HepG2 (cell line): Measurements from ENCODE around the gene TGFBR1. TPM values are rescaled to one million over a fixed set of nuclear protein-coding genes. Genes with fewer than 3 reads are reported as not detected.

Source experiments
- ATF1 ChIP-seq: IDR thresholded peaks from 2 replicates; pipeline ENCODE4 v1.6.1; 2016; ENCODE audit warnings: mild to moderate bottlenecking, control low read depth
- BRCA1 ChIP-seq: sonication (generic); formaldehyde crosslinking; IDR thresholded peaks from 2 replicates; pipeline ENCODE4 v1.4.0; 2020; ENCODE audit warnings: missing genetic modification reagents
- CENPX ChIP-seq: sonication (generic); formaldehyde crosslinking; IDR thresholded peaks from 2 replicates; pipeline ENCODE4 v1.9.0; 2021; ENCODE audit warnings: mild to moderate bottlenecking, missing genetic modification reagents, moderate library complexity
- DNMT1 ChIP-seq: sonication (generic); formaldehyde crosslinking; IDR thresholded peaks from 2 replicates; pipeline ENCODE4 v1.5.1; 2020; ENCODE audit warnings: mild to moderate bottlenecking, missing genetic modification reagents
- HMG20A ChIP-seq: IDR thresholded peaks from 2 replicates; pipeline ENCODE4 v1.6.1; 2016; ENCODE audit warnings: borderline replicate concordance
- HNRNPK ChIP-seq: fragments of 200-400 bp; formaldehyde crosslinking; IDR thresholded peaks from 2 replicates; pipeline ENCODE4 v1.6.1; 2018; ENCODE audit warnings: low read length, low read depth, moderate library complexity, mild to moderate bottlenecking; ENCODE audit not compliant: poor library complexity, severe bottlenecking
- ISX ChIP-seq: sonication (generic); formaldehyde crosslinking; conservative IDR thresholded peaks from 2 replicates; pipeline ENCODE4 v1.5.0; 2020; ENCODE audit warnings: missing genetic modification reagents
- TGIF2 ChIP-seq: IDR thresholded peaks from 2 replicates; pipeline ENCODE4 v1.6.1; 2016; ENCODE audit warnings: control low read depth, missing compliant biosample characterization
- TOE1 ChIP-seq: sonication (generic); formaldehyde crosslinking; IDR thresholded peaks from 2 replicates; pipeline ENCODE4 v1.4.0; 2020; ENCODE audit warnings: mild to moderate bottlenecking, missing genetic modification reagents
- XRCC5 ChIP-seq: fragments of 200-400 bp; formaldehyde crosslinking; optimal IDR thresholded peaks from 2 replicates; pipeline ENCODE3; 2017; ENCODE audit warnings: mild to moderate bottlenecking, low read length
- ZBTB8A ChIP-seq: sonication (generic); formaldehyde crosslinking; IDR thresholded peaks from 2 replicates; pipeline ENCODE4 v1.4.0; 2020; ENCODE audit warnings: mild to moderate bottlenecking, low read depth, missing genetic modification reagents, borderline replicate concordance
- ZFAT ChIP-seq: sonication (generic); formaldehyde crosslinking; conservative IDR thresholded peaks from 2 replicates; pipeline ENCODE4 v1.8.1; 2023; ENCODE audit warnings: missing genetic modification reagents, inconsistent platforms
- ZNF292 ChIP-seq: sonication (generic); formaldehyde crosslinking; IDR thresholded peaks from 2 replicates; pipeline ENCODE4 v1.8.1; 2022; ENCODE audit warnings: mild to moderate bottlenecking, low read depth, missing genetic modification reagents, borderline replicate concordance
- ZNF7 ChIP-seq: IDR thresholded peaks from 2 replicates; pipeline ENCODE4 v1.6.1; 2016; ENCODE audit warnings: missing biosample characterization, missing genetic modification reagents
- ZNF709 ChIP-seq: sonication (generic); formaldehyde crosslinking; IDR thresholded peaks from 2 replicates; pipeline ENCODE4 v1.5.0; 2020; ENCODE audit warnings: mild to moderate bottlenecking, missing genetic modification reagents
- ZSCAN31 ChIP-seq: sonication (generic); formaldehyde crosslinking; IDR thresholded peaks from 2 replicates; pipeline ENCODE4 v1.5.0; 2020; ENCODE audit warnings: low read depth, mild to moderate bottlenecking, missing genetic modification reagents
- polyA plus RNA-seq, 8 experiments: library from polyadenylated mRNA; depleted of rRNA in 3 of 8; stranded (reverse) in 7 of 8; unstranded in 1 of 8; fragments of >200 nt; fragmentation: Illumina TruSeq in 4 of 8; extraction: Trizol in 4 of 8; gene quantifications; 2 replicates each; pipeline versions ENCODE4 v1.2.1 to v1.2.3, GENCODE V29; 2011 to 2016; ENCODE audit warnings: low read depth in 4 of 8, missing spikeins in 1 of 8, mixed read lengths in 1 of 8; ENCODE audit not compliant: insufficient read depth in 1 of 8
- total RNA-seq, 5 experiments: library from RNA; depleted of rRNA; stranded (reverse); fragments of >200 nt; fragmentation: Illumina TruSeq; extraction: Trizol; gene quantifications; 2 replicates each; pipeline ENCODE4 v1.2.3, GENCODE V29; 2016; ENCODE audit warnings: low read depth in 1 of 5
- TF ChIP-seq, protein P1 (sequence below): sonication (generic); formaldehyde crosslinking; IDR thresholded peaks from 2 replicates; pipeline ENCODE4 v1.4.0; 2020; ENCODE audit warnings: missing genetic modification reagents, borderline replicate concordance
- TF ChIP-seq, protein P2 (sequence below): IDR thresholded peaks from 2 replicates; pipeline ENCODE4 v1.6.1; 2016; ENCODE audit warnings: control low read depth
- TF ChIP-seq, protein P3 (sequence below): sonication (generic); formaldehyde crosslinking; IDR thresholded peaks from 2 replicates; pipeline ENCODE4 v1.8.0; 2022; ENCODE audit warnings: missing genetic modification reagents, mild to moderate bottlenecking, inconsistent platforms, borderline replicate concordance
- TF ChIP-seq, protein P4 (sequence below): sonication (generic); formaldehyde crosslinking; IDR thresholded peaks from 2 replicates; pipeline ENCODE4 v1.5.0; 2020; ENCODE audit warnings: missing genetic modification reagents, mild to moderate bottlenecking, borderline replicate concordance

Gene TGFBR1
- total and polyA plus RNA-seq, 2 of the 13 experiments (the other 11 are each of a cell fraction or from before 2014, with no cell fraction given): 16.8 to 23.9 TPM

DNA sequence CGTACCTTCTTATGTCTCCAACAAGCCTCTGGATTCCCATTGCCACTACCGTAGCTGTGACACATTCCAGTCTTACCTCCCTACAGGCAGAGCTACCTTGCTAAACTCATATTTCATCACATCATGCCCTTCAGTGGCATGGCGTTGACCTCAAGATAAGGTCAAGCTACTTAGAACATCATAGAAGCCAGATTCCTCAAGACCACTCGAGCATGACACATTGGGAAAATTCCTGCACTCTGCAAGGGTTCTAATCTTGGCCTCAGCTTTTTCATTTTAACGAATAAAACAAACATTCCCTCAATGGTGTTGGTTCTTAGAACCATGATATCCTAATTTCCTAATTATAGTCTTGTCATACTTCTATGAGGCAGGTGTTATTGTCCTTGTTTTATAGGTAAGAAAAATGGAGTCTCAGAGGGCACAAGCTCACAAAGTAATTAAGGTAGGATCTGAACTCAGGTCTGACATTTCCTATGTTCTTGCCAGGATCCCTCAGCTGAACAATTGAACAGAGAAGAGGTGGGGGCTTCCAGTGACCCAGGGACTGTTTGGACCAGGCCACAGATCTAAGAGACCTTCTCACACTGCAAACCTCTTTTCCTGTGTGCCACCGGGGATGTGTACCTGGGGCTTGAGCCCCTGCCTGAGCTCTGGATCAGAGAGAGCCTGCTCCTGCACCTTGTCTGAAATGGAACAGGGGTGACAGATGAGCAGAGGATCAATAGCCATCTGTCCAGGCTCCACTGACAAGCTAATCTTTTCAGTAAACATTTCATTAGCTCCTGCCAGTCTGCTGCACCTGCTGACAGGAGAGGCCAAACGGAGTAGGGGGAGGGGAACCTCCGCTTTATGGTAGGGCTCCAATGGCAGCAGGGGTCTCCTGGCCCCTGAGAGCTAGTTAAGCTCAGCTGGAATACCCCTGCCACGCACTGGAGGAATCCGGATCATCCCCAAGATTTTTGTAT lies 67.5 kb downstream of the TGFBR1 start (continued):
- TF ChIP-seq ZNF292 (peak; percentile 99), HNRNPK (no peak), ATF1 (CRISPR knock-in tag) (no peak), DNMT1 (no peak), ZSCAN31 (peak; percentile 69; the same call in 1 of the 2 replicates), ZNF7 (CRISPR knock-in tag) (no peak), CENPX (CRISPR knock-in tag) (no peak), HMG20A (CRISPR knock-in tag) (peak; percentile 78; the same call in 1 of the 2 replicates), TGIF2 (CRISPR knock-in tag) (peak; percentile 89), BRCA1 (CRISPR knock-in tag) (no peak), XRCC5 (peak; percentile 64), TOE1 (CRISPR knock-in tag) (no peak), ZFAT (CRISPR knock-in tag) (no peak), ZNF709 (CRISPR knock-in tag) (no peak), ZBTB8A (CRISPR knock-in tag) (no peak), ISX (CRISPR knock-in tag) (no peak)
- TF ChIP-seq, protein P1, sequence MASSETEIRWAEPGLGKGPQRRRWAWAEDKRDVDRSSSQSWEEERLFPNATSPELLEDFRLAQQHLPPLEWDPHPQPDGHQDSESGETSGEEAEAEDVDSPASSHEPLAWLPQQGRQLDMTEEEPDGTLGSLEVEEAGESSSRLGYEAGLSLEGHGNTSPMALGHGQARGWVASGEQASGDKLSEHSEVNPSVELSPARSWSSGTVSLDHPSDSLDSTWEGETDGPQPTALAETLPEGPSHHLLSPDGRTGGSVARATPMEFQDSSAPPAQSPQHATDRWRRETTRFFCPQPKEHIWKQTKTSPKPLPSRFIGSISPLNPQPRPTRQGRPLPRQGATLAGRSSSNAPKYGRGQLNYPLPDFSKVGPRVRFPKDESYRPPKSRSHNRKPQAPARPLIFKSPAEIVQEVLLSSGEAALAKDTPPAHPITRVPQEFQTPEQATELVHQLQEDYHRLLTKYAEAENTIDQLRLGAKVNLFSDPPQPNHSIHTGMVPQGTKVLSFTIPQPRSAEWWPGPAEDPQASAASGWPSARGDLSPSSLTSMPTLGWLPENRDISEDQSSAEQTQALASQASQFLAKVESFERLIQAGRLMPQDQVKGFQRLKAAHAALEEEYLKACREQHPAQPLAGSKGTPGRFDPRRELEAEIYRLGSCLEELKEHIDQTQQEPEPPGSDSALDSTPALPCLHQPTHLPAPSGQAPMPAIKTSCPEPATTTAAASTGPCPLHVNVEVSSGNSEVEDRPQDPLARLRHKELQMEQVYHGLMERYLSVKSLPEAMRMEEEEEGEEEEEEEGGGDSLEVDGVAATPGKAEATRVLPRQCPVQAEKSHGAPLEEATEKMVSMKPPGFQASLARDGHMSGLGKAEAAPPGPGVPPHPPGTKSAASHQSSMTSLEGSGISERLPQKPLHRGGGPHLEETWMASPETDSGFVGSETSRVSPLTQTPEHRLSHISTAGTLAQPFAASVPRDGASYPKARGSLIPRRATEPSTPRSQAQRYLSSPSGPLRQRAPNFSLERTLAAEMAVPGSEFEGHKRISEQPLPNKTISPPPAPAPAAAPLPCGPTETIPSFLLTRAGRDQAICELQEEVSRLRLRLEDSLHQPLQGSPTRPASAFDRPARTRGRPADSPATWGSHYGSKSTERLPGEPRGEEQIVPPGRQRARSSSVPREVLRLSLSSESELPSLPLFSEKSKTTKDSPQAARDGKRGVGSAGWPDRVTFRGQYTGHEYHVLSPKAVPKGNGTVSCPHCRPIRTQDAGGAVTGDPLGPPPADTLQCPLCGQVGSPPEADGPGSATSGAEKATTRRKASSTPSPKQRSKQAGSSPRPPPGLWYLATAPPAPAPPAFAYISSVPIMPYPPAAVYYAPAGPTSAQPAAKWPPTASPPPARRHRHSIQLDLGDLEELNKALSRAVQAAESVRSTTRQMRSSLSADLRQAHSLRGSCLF (CRISPR knock-in tag): no peak
- TF ChIP-seq, protein P2, sequence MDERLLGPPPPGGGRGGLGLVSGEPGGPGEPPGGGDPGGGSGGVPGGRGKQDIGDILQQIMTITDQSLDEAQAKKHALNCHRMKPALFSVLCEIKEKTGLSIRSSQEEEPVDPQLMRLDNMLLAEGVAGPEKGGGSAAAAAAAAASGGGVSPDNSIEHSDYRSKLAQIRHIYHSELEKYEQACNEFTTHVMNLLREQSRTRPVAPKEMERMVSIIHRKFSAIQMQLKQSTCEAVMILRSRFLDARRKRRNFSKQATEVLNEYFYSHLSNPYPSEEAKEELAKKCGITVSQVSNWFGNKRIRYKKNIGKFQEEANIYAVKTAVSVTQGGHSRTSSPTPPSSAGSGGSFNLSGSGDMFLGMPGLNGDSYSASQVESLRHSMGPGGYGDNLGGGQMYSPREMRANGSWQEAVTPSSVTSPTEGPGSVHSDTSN (CRISPR knock-in tag): peak; percentile 77
- TF ChIP-seq, protein P3, sequence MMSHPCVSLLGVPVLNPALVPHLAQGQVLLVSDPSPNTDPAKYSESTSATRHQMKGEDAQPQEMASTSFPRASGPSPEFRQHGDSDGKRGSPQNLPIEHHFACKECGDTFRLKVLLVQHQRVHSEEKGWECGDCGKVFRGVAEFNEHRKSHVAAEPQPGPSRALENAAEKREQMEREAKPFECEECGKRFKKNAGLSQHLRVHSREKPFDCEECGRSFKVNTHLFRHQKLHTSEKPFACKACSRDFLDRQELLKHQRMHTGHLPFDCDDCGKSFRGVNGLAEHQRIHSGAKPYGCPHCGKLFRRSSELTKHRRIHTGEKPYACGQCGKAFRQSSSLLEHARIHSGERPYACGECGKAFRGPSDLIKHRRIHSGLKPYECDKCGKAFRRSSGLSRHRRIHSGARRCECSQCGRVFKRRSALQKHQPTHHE (CRISPR knock-in tag): no peak
- TF ChIP-seq, protein P4, sequence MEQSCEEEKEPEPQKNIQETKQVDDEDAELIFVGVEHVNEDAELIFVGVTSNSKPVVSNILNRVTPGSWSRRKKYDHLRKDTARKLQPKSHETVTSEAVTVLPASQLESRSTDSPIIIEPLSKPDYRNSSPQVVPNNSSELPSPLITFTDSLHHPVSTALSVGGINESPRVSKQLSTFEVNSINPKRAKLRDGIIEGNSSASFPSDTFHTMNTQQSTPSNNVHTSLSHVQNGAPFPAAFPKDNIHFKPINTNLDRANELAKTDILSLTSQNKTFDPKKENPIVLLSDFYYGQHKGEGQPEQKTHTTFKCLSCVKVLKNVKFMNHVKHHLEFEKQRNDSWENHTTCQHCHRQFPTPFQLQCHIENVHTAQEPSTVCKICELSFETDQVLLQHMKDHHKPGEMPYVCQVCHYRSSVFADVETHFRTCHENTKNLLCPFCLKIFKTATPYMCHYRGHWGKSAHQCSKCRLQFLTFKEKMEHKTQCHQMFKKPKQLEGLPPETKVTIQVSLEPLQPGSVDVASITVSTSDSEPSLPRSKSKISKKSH (CRISPR knock-in tag): no peak
